GM23338 (cell line): Measurements from ENCODE around the gene RGS16. TPM values are rescaled to one million over a fixed set of nuclear protein-coding genes. Genes with fewer than 3 reads are reported as not detected.

ENCODE experiments used
- ATAC-seq: fragments of 200-7000 bp; cut with Tn5 transposase; 3 replicates; pipeline ENCODE4 v1.9.1; 2020
- DNase-seq: peaks from one replicate; pipeline ENCODE4 v3.0.0-alpha.2; 2015; ENCODE audit warnings: low spot score
- H2AFZ ChIP-seq: fragments of 200-600 bp; sonication (generic); 2 replicates; pipeline ENCODE4 v1.8.0; 2016; ENCODE audit warnings: antibody characterized with exemption, mild to moderate bottlenecking, moderate library complexity
- H3F3A ChIP-seq: fragments of 200-600 bp; sonication (generic); replicated peaks from 2 replicates; pipeline ENCODE4 v1.8.0; 2017; ENCODE audit warnings: antibody characterized with exemption, mixed run types, low read depth
- H3K27ac ChIP-seq: fragments of 200-600 bp; sonication (generic); 2 replicates; pipeline ENCODE4 v1.6.1; 2016; ENCODE audit warnings: low read depth
- H3K27me3 ChIP-seq: fragments of 200-600 bp; sonication (generic); 2 replicates; pipeline ENCODE4 v1.8.0; 2016; ENCODE audit warnings: mild to moderate bottlenecking, mixed run types, moderate library complexity; ENCODE audit not compliant: insufficient read depth
- H3K36me3 ChIP-seq: fragments of 200-600 bp; sonication (generic); 2 replicates; pipeline ENCODE4 v1.8.0; 2016; ENCODE audit warnings: mild to moderate bottlenecking; ENCODE audit not compliant: insufficient read depth
- H3K4me1 ChIP-seq: fragments of 200-600 bp; sonication (generic); 2 replicates; pipeline ENCODE4 v1.8.0; 2016; ENCODE audit warnings: mild to moderate bottlenecking, moderate library complexity; ENCODE audit not compliant: insufficient read depth
- H3K4me2 ChIP-seq: fragments of 200-600 bp; sonication (generic); 2 replicates; pipeline ENCODE4 v1.7.1; 2017; ENCODE audit warnings: mixed run types
- H3K4me3 ChIP-seq: fragments of 200-600 bp; sonication (generic); 2 replicates; pipeline ENCODE4 v1.6.1; 2016; ENCODE audit warnings: mixed run types
- H3K79me2 ChIP-seq: fragments of 200-600 bp; sonication (generic); replicated peaks from 2 replicates; pipeline ENCODE4 v1.8.0; 2017; ENCODE audit warnings: mild to moderate bottlenecking; ENCODE audit not compliant: insufficient read depth
- H3K9me2 ChIP-seq: fragments of 200-600 bp; sonication (generic); 2 replicates; pipeline ENCODE4 v1.8.0; 2017; ENCODE audit not compliant: insufficient read depth
- H4K20me1 ChIP-seq: fragments of 200-600 bp; sonication (generic); replicated peaks from 2 replicates; pipeline ENCODE4 v1.8.0; 2017; ENCODE audit warnings: mild to moderate bottlenecking; ENCODE audit not compliant: insufficient read depth
- H3K27ac Mint-ChIP-seq: 2 replicates; pipeline ENCODE4 v1.8.0; 2020; ENCODE audit warnings: inconsistent platforms, mild to moderate bottlenecking, moderate library complexity, mixed read lengths
- H3K27me3 Mint-ChIP-seq: 3 replicates; pipeline ENCODE4 v1.8.0; 2022; ENCODE audit warnings: low read depth, mild to moderate bottlenecking, moderate library complexity, mixed read lengths, inconsistent platforms; ENCODE audit not compliant: insufficient read depth, poor library complexity
- H3K36me3 Mint-ChIP-seq: 3 replicates; pipeline ENCODE4 v1.8.0; 2021; ENCODE audit warnings: low read depth, mild to moderate bottlenecking, inconsistent platforms, moderate library complexity, mixed read lengths
- H3K4me1 Mint-ChIP-seq: 3 replicates; pipeline ENCODE4 v1.8.0; 2020; ENCODE audit warnings: mild to moderate bottlenecking, inconsistent platforms, mixed read lengths
- H3K4me3 Mint-ChIP-seq: 3 replicates; pipeline ENCODE4 v1.8.0; 2021; ENCODE audit warnings: moderate library complexity, mild to moderate bottlenecking, inconsistent platforms, mixed read lengths
- H3K9me3 Mint-ChIP-seq: 3 replicates; pipeline ENCODE4 v1.8.0; 2020; ENCODE audit warnings: moderate library complexity, mild to moderate bottlenecking, inconsistent platforms, mixed read lengths
- CREB1 ChIP-seq: fragments of 250-450 bp; sonication (Bioruptor Pico); IDR thresholded peaks from 2 replicates; pipeline ENCODE4 v1.5.0; 2020; ENCODE audit warnings: low read depth, mild to moderate bottlenecking, moderate library complexity
- ZNF331 ChIP-seq: fragments of 250-450 bp; sonication (Bioruptor Pico); IDR thresholded peaks from 2 replicates; pipeline ENCODE4 v1.5.0; 2020; ENCODE audit warnings: low read depth, mild to moderate bottlenecking, moderate library complexity
- polyA plus RNA-seq: library from polyadenylated mRNA; unstranded; fragments of >200 nt; fragmentation: Nextera tagmentation; extraction: Ambion mirVana; gene quantifications from 2 replicates; pipeline ENCODE4 v1.2.1, GENCODE V29; 2016
- total RNA-seq: library from RNA; depleted of rRNA; stranded (reverse); fragments of >200 nt; shearing (Covaris generic); gene quantifications from 2 replicates; pipeline ENCODE4 v1.2.3, GENCODE V29; 2014
- TF ChIP-seq, protein P1 (sequence below): fragments of 250-450 bp; sonication (Bioruptor Pico); IDR thresholded peaks from 2 replicates; pipeline ENCODE4 v1.5.0; 2020; ENCODE audit warnings: mild to moderate bottlenecking, moderate library complexity

The RGS16 gene
- total and polyA plus RNA-seq, 2 experiments from 2014 or later: 15.4 to 31.6 TPM

DNA sequence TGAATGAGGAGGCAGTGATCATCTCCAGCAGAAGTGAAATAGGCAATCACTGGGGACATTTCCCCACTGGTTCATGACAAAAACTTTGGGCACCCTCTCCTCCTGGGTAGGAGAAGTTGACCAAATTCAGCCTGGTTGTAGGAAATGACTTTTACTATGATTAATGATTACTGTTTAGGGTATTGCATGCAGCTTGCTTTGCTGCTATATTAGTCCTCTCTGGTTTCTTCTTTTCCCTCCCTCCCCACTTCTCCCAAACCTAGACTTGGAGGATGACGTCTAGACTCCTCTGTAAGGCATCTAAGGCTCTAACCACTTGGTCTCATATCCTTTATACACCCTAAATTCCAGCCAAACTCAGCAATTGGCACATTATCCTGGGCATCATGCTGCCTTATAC is 3.4 kb upstream of the RGS16 start (continued):
- TF ChIP-seq, protein P1, sequence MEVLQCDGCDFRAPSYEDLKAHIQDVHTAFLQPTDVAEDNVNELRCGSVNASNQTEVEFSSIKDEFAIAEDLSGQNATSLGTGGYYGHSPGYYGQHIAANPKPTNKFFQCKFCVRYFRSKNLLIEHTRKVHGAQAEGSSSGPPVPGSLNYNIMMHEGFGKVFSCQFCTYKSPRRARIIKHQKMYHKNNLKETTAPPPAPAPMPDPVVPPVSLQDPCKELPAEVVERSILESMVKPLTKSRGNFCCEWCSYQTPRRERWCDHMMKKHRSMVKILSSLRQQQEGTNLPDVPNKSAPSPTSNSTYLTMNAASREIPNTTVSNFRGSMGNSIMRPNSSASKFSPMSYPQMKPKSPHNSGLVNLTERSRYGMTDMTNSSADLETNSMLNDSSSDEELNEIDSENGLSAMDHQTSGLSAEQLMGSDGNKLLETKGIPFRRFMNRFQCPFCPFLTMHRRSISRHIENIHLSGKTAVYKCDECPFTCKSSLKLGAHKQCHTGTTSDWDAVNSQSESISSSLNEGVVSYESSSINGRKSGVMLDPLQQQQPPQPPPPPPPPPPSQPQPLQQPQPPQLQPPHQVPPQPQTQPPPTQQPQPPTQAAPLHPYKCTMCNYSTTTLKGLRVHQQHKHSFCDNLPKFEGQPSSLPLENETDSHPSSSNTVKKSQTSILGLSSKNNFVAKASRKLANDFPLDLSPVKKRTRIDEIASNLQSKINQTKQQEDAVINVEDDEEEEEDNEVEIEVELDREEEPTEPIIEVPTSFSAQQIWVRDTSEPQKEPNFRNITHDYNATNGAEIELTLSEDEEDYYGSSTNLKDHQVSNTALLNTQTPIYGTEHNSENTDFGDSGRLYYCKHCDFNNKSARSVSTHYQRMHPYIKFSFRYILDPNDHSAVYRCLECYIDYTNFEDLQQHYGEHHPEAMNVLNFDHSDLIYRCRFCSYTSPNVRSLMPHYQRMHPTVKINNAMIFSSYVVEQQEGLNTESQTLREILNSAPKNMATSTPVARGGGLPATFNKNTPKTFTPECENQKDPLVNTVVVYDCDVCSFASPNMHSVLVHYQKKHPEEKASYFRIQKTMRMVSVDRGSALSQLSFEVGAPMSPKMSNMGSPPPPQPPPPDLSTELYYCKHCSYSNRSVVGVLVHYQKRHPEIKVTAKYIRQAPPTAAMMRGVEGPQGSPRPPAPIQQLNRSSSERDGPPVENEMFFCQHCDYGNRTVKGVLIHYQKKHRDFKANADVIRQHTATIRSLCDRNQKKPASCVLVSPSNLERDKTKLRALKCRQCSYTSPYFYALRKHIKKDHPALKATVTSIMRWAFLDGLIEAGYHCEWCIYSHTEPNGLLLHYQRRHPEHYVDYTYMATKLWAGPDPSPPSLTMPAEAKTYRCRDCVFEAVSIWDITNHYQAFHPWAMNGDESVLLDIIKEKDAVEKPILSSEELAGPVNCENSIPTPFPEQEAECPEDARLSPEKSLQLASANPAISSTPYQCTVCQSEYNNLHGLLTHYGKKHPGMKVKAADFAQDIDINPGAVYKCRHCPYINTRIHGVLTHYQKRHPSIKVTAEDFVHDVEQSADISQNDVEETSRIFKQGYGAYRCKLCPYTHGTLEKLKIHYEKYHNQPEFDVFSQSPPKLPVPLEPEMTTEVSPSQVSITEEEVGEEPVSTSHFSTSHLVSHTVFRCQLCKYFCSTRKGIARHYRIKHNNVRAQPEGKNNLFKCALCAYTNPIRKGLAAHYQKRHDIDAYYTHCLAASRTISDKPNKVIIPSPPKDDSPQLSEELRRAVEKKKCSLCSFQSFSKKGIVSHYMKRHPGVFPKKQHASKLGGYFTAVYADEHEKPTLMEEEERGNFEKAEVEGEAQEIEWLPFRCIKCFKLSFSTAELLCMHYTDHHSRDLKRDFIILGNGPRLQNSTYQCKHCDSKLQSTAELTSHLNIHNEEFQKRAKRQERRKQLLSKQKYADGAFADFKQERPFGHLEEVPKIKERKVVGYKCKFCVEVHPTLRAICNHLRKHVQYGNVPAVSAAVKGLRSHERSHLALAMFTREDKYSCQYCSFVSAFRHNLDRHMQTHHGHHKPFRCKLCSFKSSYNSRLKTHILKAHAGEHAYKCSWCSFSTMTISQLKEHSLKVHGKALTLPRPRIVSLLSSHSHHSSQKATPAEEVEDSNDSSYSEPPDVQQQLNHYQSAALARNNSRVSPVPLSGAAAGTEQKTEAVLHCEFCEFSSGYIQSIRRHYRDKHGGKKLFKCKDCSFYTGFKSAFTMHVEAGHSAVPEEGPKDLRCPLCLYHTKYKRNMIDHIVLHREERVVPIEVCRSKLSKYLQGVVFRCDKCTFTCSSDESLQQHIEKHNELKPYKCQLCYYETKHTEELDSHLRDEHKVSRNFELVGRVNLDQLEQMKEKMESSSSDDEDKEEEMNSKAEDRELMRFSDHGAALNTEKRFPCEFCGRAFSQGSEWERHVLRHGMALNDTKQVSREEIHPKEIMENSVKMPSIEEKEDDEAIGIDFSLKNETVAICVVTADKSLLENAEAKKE (CRISPR knock-in tag): no peak

GRCh38 chr1:182603646-182604174 is 479 bp downstream of the RGS16 start:
- Histone ChIP-seq H3K4me1 (peaks cover 27% of the 10 kb centered on the region), H3F3A (no peaks in the 10 kb centered on the region), H3K4me2 (peak overlapping the region; percentile 96), H3K4me3 (peak overlapping the region; percentile 78), H3K79me2 (peaks cover 19% of the 10 kb centered on the region), H3K36me3 (peaks cover 17% of the 10 kb centered on the region), H2AFZ (peak overlapping the region; percentile 86), H3K27ac (no peak overlapping the region), H4K20me1 (peaks cover 6% of the 10 kb centered on the region; the same call in 1 of the 2 replicates), H3K9me2 (no peaks in the 10 kb centered on the region), H3K27me3 (peaks cover 33% of the 10 kb centered on the region)
- peaks cover 6% of the 10 kb centered on the region for H3K4me1 Mint-ChIP-seq
- peaks cover 18% of the 10 kb centered on the region for H3K27me3 Mint-ChIP-seq
- no peak overlapping the region for H3K4me3 Mint-ChIP-seq
- peaks cover 4% of the 10 kb centered on the region; the same call in 1 of the 3 replicates for H3K36me3 Mint-ChIP-seq
- no peak overlapping the region for H3K27ac Mint-ChIP-seq
- TF ChIP-seq ZNF331 (no peak), CREB1 (CRISPR knock-in tag) (0 out of 2 replicates have a peak, but pooled peaks have one; percentile 3)
- H3K9me3 Mint-ChIP-seq: no peaks in the 10 kb centered on the region
- DNase-seq (peak; percentile 55), ATAC-seq (no peak)
